Lower leg skin (tissue), 3 donors: ENCODE data around the gene DDRGK1.

Experiments
- CTCF ChIP-seq, 3 donors: fragments of 450-650 bp; IDR thresholded peaks; one replicate each; pipeline ENCODE4 v1.5.1; 2016; ENCODE audit warnings: antibody characterized with exemption in 3 of 3, mild to moderate bottlenecking in 3 of 3, moderate library complexity in 2 of 3
- POLR2A ChIP-seq, 2 donors: fragments of 450-650 bp; IDR thresholded peaks; one replicate each; pipeline ENCODE4 v1.6.1; 2016 to 2017; ENCODE audit warnings: antibody characterized with exemption in 2 of 2, mild to moderate bottlenecking in 1 of 2, moderate library complexity in 1 of 2

- TF ChIP-seq POLR2A (IDR thresholded peaks at IDR 0.05) (no peak), CTCF (IDR thresholded peaks at IDR 0.05) (no peak)
These were observed 25.3 kb upstream of the DDRGK1 start for GRCh38 chr20:3229798-3230197.
